Esophagus (tissue), 2 donors: ENCODE results near the gene DYNC1I2. TPM values are rescaled to one million over a fixed set of nuclear protein-coding genes. Genes with fewer than 3 reads are reported as not detected.
"Not testable (repeated sequence)": the region's sequence is repeated elsewhere in the genome, so short reads cannot be mapped to it uniquely, and the experiment has no call there.

ENCODE experiments used
- H3K27ac ChIP-seq, 2 donors: one replicate each; pipeline ENCODE4 v1.5.1; 2013; ENCODE audit warnings: low read depth in 2 of 2, mild to moderate bottlenecking in 2 of 2, inconsistent platforms in 1 of 2, low read length in 1 of 2, moderate library complexity in 1 of 2
- H3K27me3 ChIP-seq, 2 donors: one replicate each; pipeline ENCODE4 v1.6.1; 2013; ENCODE audit warnings: low read length in 2 of 2, control low read depth in 1 of 2, mild to moderate bottlenecking in 1 of 2; ENCODE audit not compliant: insufficient read depth in 2 of 2, control insufficient read depth in 1 of 2
- H3K36me3 ChIP-seq, 2 donors: one replicate each; pipeline ENCODE4 v1.6.1; 2013; ENCODE audit warnings: low read length in 1 of 2; ENCODE audit not compliant: control insufficient read depth in 2 of 2, insufficient read depth in 2 of 2
- H3K4me1 ChIP-seq, 2 donors: one replicate each; pipeline ENCODE4 v1.6.1; 2013; ENCODE audit warnings: low read length in 1 of 2; ENCODE audit not compliant: control insufficient read depth in 2 of 2, insufficient read depth in 2 of 2
- H3K4me3 ChIP-seq, 2 donors: one replicate each; pipeline ENCODE4 v1.5.1; 2013; ENCODE audit warnings: low read length in 2 of 2, mild to moderate bottlenecking in 2 of 2, low read depth in 1 of 2, moderate library complexity in 1 of 2
- H3K9me3 ChIP-seq, 2 donors: one replicate each; pipeline ENCODE4 v1.6.1; 2013; ENCODE audit warnings: mild to moderate bottlenecking in 2 of 2, low read depth in 1 of 2, low read length in 1 of 2, moderate library complexity in 1 of 2; ENCODE audit not compliant: control insufficient read depth in 2 of 2, insufficient read depth in 1 of 2
- WGBS, 2 donors: extraction: QIAGEN DNeasy Blood & Tissue Kit; methylation state at CpG; one replicate each; pipeline ENCODE4 v1.1.7; 2013; 5-methylcytosine and 5-hydroxymethylcytosine counted together
- polyA plus RNA-seq, 2 donors: library from polyadenylated mRNA; stranded (reverse); fragments of 200-250 nt; gene quantifications; one replicate each; pipeline ENCODE4 v1.2.3, GENCODE V29; 2013
- donor health status: healthy with polysubstance abuse.
- donor health status: Bipolar disorder and iron deficiency.

DYNC1I2 gene
- polyA plus RNA-seq, 2 donors: 45.0 to 73.9 TPM

DNA sequence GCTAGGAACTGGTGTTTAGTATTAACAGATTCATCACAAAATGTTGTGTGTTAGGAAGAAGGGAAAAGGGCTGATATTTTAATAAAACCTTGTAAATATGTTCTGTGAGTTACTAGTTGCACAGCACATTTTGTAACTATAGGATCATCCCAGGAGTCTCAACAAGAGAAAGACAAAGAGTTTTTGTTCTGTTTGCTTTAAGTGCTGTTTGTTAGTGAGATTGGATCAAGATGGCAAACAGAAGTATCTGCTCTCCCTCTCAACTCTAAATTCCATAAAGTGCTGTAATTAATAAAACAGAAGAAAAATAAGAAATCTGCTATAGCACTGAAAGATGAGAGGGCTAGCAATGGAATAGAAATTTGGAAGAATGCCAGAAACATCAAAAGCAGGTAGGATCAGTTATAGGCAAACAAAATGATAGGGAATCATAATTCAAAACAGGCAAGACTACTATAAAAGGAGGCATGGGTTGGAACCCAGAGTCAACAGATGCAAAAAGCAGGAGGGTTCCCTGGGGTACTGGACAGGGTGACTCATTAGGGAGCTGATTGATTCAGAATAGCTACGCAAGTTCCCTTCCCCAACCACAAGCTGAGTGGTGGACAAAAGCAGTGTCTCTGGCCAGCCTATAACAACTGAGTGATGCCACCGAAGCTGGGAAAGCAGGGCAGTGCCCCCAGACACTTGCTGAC, 75.8 kb downstream of the DYNC1I2 start:
- Histone ChIP-seq H3K27ac (no peak overlapping the region), H3K4me3 (no peak overlapping the region), H3K36me3 (peaks cover 5 to 6% of the 10 kb centered on the region in 2 donors), H3K4me1 (no peaks in the 10 kb centered on the region), H3K27me3 (no peaks in the 10 kb centered on the region), H3K9me3 (no peaks in the 10 kb centered on the region)
- 96 to 97% methylated on average over 2 of the region's 2 CpGs for WGBS, 2 donors

DNA sequence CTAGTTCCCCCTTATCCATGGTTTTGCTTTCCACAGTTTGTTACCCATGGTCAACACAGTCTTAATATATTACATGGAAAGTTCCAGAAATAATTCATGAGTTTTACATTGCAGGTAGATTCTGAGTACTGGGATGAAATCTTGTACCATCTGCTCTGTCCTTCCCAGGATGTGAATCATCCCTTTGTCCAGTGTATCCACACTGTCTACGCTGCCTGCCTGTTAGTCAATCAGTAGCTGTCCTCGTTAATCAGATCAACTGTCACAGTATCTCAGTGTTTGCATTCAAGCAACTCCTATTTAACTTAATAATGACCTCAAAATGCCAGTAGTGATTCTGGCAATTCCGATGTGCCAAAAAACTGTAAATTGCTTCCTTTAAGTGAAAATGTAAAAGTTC, 76.3 kb downstream of the DYNC1I2 start:
- Histone ChIP-seq H3K9me3 (no peaks in the 10 kb centered on the region), H3K27me3 (no peaks in the 10 kb centered on the region), H3K4me1 (no peaks in the 10 kb centered on the region), H3K27ac (no peak overlapping the region), H3K4me3 (no peak overlapping the region), H3K36me3 (peaks cover 5 to 6% of the 10 kb centered on the region in 2 donors)
- 89 to 91% methylated on average over 3 of the region's 3 CpGs for WGBS, 2 donors

DNA sequence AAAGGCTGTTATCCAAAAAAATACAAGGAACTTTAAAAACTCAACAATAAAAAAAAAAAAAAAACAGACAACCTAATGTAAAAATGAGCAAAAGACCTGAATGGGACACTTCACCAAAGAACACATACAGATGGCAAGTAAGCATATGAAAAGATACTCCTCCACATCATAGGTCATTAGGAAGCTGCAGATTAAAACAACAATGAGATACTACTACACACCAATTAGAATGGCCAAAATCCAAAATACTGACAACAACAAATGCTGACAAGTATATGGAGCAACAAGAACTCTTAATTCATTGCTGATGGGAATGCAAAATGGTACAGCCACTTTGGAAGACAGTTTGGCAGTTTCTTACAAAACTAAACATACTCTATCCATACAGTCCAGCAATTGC, 84.2 kb downstream of the DYNC1I2 start:
- Histone ChIP-seq H3K4me1 (no peaks in the 10 kb centered on the region), H3K27me3 (no peaks in the 10 kb centered on the region), H3K36me3 (no peaks in the 10 kb centered on the region), H3K27ac (no peak overlapping the region), H3K9me3 (no peaks in the 10 kb centered on the region), H3K4me3 (no peak overlapping the region)

DNA sequence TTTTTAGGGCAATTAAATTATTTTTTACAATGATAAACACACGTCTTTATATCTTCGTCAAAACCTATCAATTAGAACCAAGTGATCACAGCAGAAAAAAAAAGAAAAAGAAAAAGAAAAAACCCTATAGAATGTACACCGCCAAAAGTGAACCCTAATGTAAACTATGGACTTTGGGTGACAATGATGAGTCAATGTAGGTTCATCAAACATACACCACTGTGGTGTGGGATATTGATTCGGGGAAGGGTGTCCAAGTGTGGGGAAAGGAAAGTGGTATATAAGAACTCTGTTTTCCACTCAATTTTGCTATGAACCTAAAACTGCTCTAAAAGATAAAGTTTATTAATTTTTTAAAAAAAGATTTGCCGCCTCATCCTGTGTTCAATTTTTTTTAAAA, 85.1 kb downstream of the DYNC1I2 start:
- Histone ChIP-seq H3K27me3 (no peaks in the 10 kb centered on the region), H3K27ac (no peak overlapping the region), H3K9me3 (no peaks in the 10 kb centered on the region), H3K36me3 (no peaks in the 10 kb centered on the region), H3K4me1 (no peaks in the 10 kb centered on the region), H3K4me3 (no peak overlapping the region)
- 91 to 92% methylated on average over 5 of the region's 5 CpGs for WGBS, 2 donors

DNA sequence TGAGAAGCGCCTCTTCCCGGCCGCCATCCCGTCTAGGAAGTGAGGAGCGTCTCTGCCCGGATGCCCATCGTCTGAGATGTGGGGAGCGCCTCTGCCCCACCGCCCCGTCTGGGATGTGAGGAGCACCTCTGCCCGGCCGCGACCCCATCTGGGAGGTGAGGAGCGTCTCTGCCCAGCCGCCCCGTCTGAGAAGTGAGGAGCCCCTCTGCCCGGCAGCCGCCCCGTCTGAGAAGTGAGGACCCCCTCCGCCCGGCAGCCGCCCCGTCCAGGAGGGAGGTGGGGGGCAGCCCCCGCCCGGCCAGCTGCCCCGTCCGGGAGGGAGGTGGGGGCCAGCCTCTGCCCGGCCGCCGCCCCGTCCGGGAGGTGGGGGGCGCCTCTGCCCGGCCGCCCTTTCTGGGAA, 87.3 kb downstream of the DYNC1I2 start:
- not testable (repeated sequence) for H3K36me3 ChIP-seq, H3K4me1 ChIP-seq, H3K9me3 ChIP-seq, H3K27me3 ChIP-seq, H3K27ac ChIP-seq, H3K4me3 ChIP-seq
- 97 to 100% methylated on average over 15 to 33 of the region's 35 CpGs for WGBS, 2 donors

DNA sequence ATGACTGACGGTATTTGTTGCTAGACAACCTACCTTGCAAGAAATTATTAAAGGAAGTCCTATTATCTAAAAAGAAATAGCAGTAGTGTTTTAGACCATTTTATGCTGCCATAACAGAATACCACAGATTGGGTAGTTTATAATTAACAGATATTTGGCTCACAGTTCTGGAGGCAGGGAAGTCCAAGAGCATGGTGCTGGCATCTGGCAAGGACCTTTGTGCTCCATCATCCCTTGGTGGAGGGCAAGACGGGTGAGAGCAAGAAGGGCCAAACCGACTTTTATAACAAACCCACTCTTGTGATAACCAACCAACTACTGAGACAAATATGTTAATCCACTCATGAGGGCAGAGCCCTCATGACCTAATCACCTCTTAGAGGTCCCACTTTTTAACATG, 91.2 kb downstream of the DYNC1I2 start:
- WGBS, 2 donors: 94 to 97% methylated on average over 3 of the region's 3 CpGs
- H3K4me3 ChIP-seq: no peak overlapping the region

DNA sequence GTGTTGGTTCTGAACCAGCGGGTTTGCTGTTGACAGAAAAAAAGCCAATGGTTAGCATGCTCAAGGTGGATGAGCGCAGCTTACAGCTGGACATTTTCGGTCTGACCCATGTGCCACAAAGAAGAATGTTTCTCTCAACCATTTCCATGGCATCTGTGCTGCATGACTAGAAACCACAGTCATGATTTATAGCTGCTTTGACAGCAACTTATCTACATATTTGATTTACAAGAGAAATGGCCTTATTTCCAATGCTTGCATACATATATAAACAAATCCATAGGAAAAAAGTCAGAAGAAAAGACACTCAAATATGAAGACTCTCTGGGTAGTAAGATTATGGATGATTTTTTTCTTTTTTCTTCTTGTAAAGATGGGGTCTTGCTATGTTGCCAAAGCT, 98.2 kb downstream of the DYNC1I2 start:
- no peak overlapping the region for H3K27ac ChIP-seq
- H3K4me1 ChIP-seq: no peaks in the 10 kb centered on the region
- H3K36me3 ChIP-seq: peaks cover 8 to 11% of the 10 kb centered on the region in 2 donors
- H3K4me3 ChIP-seq: no peak overlapping the region
- H3K27me3 ChIP-seq: no peaks in the 10 kb centered on the region
- no peaks in the 10 kb centered on the region for H3K9me3 ChIP-seq
- 86 to 96% methylated on average over 3 of the region's 3 CpGs for WGBS, 2 donors

More for the DNA sequence above, 91.2 kb downstream of the DYNC1I2 start:
- Histone ChIP-seq H3K36me3 (no peaks in the 10 kb centered on the region), H3K27me3 (no peaks in the 10 kb centered on the region), H3K9me3 (peaks cover 0 to 2% of the 10 kb centered on the region in 2 donors), H3K27ac (no peak overlapping the region), H3K4me1 (no peaks in the 10 kb centered on the region)

DNA sequence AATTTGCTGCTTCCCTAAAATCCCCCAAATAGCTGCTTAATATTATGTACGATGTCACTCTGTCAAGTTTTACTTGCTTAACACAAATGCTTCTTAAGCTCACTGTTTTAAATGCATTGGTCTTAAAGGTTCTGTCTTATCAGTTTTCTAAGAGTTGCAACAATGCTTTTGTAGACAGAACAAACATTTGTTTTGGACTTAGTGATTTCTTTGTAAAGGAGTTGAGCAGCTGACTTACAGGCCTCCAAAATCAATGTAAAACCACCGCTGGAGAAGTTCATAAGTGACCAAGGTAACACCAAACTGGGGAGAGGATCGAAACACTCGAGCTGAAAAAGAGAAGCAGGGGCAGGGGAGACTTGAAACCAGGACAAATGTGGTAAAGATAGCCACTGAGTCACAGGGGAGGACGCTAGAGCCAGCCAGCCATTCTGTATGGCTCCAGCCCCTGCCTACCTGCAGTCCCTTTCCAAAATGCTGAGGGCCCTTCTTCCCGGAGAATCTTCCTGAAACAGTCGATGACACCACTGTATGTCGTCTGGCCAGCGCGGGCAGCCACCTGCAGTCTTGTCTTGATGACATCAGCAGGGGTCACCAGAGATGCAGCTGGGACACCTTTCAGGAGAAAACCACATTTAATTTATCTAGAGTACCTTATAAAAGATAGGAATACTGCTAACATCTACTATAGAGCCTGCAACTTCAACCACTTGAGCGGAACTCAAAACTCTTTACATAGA, 100.2 kb downstream of the DYNC1I2 start:
- Histone ChIP-seq H3K9me3 (no peaks in the 10 kb centered on the region), H3K27me3 (no peaks in the 10 kb centered on the region), H3K4me1 (no peaks in the 10 kb centered on the region), H3K4me3 (no peak overlapping the region), H3K36me3 (peaks cover 12 to 18% of the 10 kb centered on the region in 2 donors), H3K27ac (no peak overlapping the region)
- 84 to 86% methylated on average over 11 of the region's 11 CpGs for WGBS, 2 donors

DNA sequence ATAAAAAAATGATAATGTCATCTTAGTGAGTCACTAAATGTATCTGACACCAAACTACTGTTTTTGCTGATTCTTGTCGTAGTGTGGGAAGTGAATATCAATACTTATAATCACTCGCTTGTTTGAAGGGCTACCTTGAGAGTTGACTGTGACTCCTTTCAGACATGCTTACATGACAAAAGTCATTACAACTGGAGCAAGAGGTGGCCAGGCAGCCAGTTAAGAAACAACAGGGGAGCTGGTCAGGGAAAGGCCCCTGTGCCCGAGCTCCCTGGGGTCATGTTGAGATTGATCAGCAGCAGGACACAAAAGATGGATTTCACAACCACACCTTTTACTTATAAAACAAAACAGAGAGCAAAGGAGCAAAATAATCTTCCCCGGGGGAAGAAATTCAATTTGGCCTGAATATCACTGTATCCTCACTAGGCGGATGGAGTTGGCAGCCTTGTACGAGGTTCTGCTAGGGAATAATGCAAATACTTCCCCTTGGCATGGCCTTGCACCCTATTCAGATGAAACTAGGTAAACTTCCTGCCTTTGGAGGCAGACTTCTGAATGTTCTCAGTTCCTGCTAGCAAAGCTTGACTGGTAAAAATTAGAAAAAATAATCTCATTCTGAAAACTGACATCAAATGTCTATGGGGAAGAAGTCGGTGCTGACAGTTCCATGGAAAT, 101.2 kb downstream of the DYNC1I2 start:
- Histone ChIP-seq H3K36me3 (peaks cover 12 to 18% of the 10 kb centered on the region in 2 donors), H3K4me3 (no peak overlapping the region), H3K27ac (no peak overlapping the region), H3K27me3 (no peaks in the 10 kb centered on the region), H3K4me1 (no peaks in the 10 kb centered on the region), H3K9me3 (no peaks in the 10 kb centered on the region)
- 59 to 67% methylated on average over 7 of the region's 7 CpGs for WGBS, 2 donors
